Kidney capillary endothelial cell (primary cell): Measurements from ENCODE around the gene HLCS.

Experiments
- DNase-seq: peaks from one replicate; pipeline ENCODE4 v3.0.0-alpha.2; 2018; ENCODE audit warnings: low spot score

Gene HLCS

DNA sequence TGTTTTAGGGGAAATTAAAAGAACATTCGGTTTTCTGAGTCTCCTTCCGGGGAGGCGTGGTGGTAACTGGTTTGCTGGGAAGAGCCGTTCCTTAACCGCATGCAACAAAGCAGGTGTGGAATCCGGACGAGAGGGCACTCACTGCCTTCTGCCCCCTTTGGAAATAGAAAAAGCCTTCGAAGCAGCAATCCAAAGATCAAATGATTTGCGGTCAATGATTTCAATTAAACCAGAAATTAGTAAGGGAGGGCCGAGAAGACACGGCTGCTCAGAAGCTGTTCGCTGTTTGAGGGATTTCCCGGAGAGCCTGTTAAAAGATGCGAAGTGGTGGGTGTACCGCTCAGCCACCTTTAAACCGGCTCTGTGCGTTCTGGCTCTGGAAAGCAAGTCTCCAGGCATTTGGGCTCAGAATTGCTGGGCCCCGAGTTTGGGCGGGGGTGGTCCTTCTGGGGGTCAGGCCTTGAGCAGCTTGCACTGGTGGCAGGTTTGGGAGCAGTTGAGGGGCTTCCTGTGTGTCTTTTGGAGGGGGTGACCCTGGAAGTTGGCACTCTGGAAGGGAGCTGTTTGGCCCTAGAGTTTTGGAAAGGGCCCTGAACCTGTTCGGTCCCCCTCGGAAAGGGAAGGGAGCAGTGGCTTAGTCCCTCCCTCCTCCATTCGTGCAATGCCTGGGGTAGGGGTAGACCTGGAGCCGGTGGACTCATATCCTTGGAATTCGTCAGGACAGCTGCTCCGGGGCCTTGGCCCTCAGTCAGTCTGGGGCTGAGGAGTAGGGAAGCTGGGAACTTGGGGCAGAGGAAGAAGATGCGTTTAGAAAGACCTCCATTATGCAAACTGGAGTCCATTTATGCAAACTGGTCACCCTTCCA, 264.5 kb downstream of the HLCS start:
- DNase-seq: no peak

DNA sequence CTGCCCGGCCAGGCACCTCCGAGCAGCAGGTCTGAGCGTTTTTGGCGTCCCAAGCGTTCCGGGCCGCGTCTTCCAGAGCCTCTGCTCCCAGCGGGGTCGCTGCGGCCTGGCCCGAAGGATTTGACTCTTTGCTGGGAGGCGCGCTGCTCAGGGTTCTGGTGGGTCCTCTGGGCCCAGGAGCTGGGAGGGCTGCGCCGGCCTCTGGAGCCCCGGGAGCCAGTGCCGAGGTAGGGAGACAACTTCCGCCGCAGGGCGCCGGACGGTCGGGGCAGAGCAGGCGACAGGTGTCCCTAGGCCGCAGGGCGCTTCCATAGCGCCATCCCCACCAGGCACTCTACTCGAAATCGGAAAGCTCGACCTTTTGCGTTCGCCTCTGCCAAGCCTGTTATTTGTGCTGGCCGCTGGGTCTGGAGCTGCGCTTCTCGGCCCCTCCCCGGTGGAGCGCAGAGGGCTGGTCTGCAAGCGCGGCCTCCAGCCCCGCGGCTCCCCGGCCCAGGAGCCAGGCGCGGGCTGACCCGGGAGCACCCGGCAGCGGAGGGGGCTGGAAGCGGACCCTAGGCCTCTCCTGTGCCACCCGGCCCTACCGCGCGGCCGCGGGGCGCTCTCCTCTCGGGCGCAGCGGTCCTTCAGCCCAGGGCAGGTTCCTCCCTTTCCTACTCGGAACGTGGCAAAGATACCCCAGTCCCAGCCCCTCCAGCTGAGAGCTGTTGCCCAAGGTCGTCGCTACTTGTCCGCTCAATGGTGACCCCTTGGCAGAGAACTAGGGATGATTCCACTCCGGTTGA, 265.3 kb downstream of the HLCS start:
- no peak for DNase-seq
